GM12878 (cell line): ENCODE measurements around the gene ARHGAP12. TPM values are rescaled to one million over a fixed set of nuclear protein-coding genes. Genes with fewer than 3 reads are reported as not detected.

Experiments used
- ATAC-seq: fragments of 200-7000 bp; cut with Tn5 transposase; 3 replicates; pipeline ENCODE4 v1.9.1; 2020; ENCODE audit warnings: mild to moderate bottlenecking, moderate library complexity
- BruUV-seq: library from RNA; stranded (reverse); fragments of 400-500 nt; replicated peaks from 2 replicates; lab custom pipeline; 2021; lab: Mats Ljungman, UMichigan
- CTCF ChIA-PET: fragments of 300-600 bp; sonication (Branson Sonifier 250); formaldehyde crosslinking; extraction: SDS; loops from one replicate; lab custom pipeline; 2021; ENCODE audit warnings: inconsistent platforms; lab: Yijun Ruan, JAX
- POLR2A ChIA-PET: fragments of 350-600 bp; formaldehyde crosslinking; extraction: SDS; loops from one replicate; lab custom pipeline; 2021; ENCODE audit warnings: inconsistent platforms; lab: Charles Lee
- RAD21 ChIA-PET: fragments of 300-600 bp; sonication (Branson Sonifier 250); formaldehyde crosslinking; loops from one replicate; lab custom pipeline; 2023; ENCODE audit warnings: antibody characterized with exemption; ENCODE audit not compliant: unreplicated experiment; lab: Charles Lee
- SMC1A ChIA-PET: fragments of 300-600 bp; sonication (Branson Sonifier 250); formaldehyde crosslinking; loops from one replicate; lab custom pipeline; 2023; ENCODE audit not compliant: unreplicated experiment, uncharacterized antibody; lab: Charles Lee
- DNase-seq: peaks from one replicate; pipeline ENCODE4 v3.0.0-alpha.2; 2011; ENCODE audit warnings: low read depth, low spot score
- FAIRE-seq: peaks from 3 replicates; lab custom pipeline; 2011; peaks lifted over from hg19 to GRCh38; lab: Jason Lieb, UNC
- H2AFZ ChIP-seq: 2 replicates; pipeline ENCODE4 v1.6.0; 2011; ENCODE audit warnings: low read depth, low read length, control low read depth; ENCODE audit not compliant: control insufficient read depth
- H3K27ac ChIP-seq: 2 replicates; pipeline ENCODE4 v1.5.1; 2011; ENCODE audit warnings: control low read depth; ENCODE audit not compliant: control insufficient read depth, insufficient read depth
- H3K27me3 ChIP-seq, 2 experiments: replicated peaks in 1 of 2; 2 replicates each; pipeline versions ENCODE4 v1.6.0 to v1.6.1; 2011; ENCODE audit warnings: low read length in 1 of 2; ENCODE audit not compliant: control insufficient read depth in 2 of 2, insufficient read depth in 2 of 2
- H3K36me3 ChIP-seq, 2 experiments: 2 replicates each; pipeline ENCODE4 v1.5.1; 2011; ENCODE audit warnings: low read length in 1 of 2; ENCODE audit not compliant: control insufficient read depth in 2 of 2, insufficient read depth in 2 of 2
- H3K4me1 ChIP-seq: 2 replicates; pipeline ENCODE4 v1.6.1; 2011; ENCODE audit warnings: mild to moderate bottlenecking, low read length, moderate library complexity, mixed read lengths; ENCODE audit not compliant: control insufficient read depth, insufficient read depth
- H3K4me2 ChIP-seq: 2 replicates; pipeline ENCODE4 v1.6.0; 2011; ENCODE audit warnings: control low read depth; ENCODE audit not compliant: control insufficient read depth, insufficient read depth
- H3K4me3 ChIP-seq: fragments of 200-600 bp; sonication (generic); 2 replicates; pipeline ENCODE4 v1.5.1; 2016
- H3K79me2 ChIP-seq: 2 replicates; pipeline ENCODE4 v1.6.0; 2011; ENCODE audit warnings: low read length; ENCODE audit not compliant: control insufficient read depth, insufficient read depth
- H3K9ac ChIP-seq: 2 replicates; pipeline ENCODE4 v1.8.0; 2011; ENCODE audit warnings: low read length, control low read depth, mixed read lengths; ENCODE audit not compliant: control insufficient read depth, insufficient read depth
- H3K9me3 ChIP-seq: replicated peaks from 3 replicates; pipeline ENCODE4 v1.5.1; 2011; ENCODE audit warnings: mild to moderate bottlenecking, low read length; ENCODE audit not compliant: control insufficient read depth, insufficient read depth
- H4K20me1 ChIP-seq: 2 replicates; pipeline ENCODE4 v1.6.0; 2011; ENCODE audit not compliant: control insufficient read depth, insufficient read depth
- BRCA1 ChIP-seq: IDR thresholded peaks from 2 replicates; pipeline ENCODE4 v1.6.1; 2011; ENCODE audit warnings: low read depth, low read length, improper control_type of control experiment
- CREB1 ChIP-seq: IDR thresholded peaks from 2 replicates; pipeline ENCODE4 v1.6.1; 2012; ENCODE audit warnings: low read depth, mild to moderate bottlenecking, inconsistent platforms
- ELK1 ChIP-seq: IDR thresholded peaks from 2 replicates; pipeline ENCODE4 v1.6.1; 2012; ENCODE audit warnings: low read depth, low read length, improper control_type of control experiment
- HCFC1 ChIP-seq: fragments of 150-350 bp; IDR thresholded peaks from 2 replicates; pipeline ENCODE4 v1.6.1; 2014; ENCODE audit warnings: low read length
- NBN ChIP-seq: fragments of 450-650 bp; IDR thresholded peaks from 2 replicates; pipeline ENCODE4 v1.6.1; 2016
- TCF12 ChIP-seq: IDR thresholded peaks from 2 replicates; pipeline ENCODE4 v1.6.1; 2011; ENCODE audit warnings: low read depth, mild to moderate bottlenecking, low read length
- TCF3 ChIP-seq: IDR thresholded peaks from 2 replicates; pipeline ENCODE4 v1.6.1; 2012; ENCODE audit warnings: low read depth, mild to moderate bottlenecking, low read length, borderline replicate concordance; ENCODE audit not compliant: insufficient read depth
- ZBTB40 ChIP-seq: fragments of 450-650 bp; IDR thresholded peaks from 2 replicates; pipeline ENCODE4 v1.6.1; 2016; ENCODE audit warnings: mild to moderate bottlenecking, moderate library complexity, borderline replicate concordance
- WGBS: methylation state at CpG from one replicate; pipeline ENCODE4 v1.1.6; 2016; ENCODE audit warnings: low lambda C conversion rate; ENCODE audit not compliant: insufficient replicate concordance, insufficient coverage; ENCODE audit errors: missing lambda C conversion rate; 5-methylcytosine and 5-hydroxymethylcytosine counted together
- in situ Hi-C: fragments of 300-500 bp; cut with MboI; formaldehyde crosslinking; loops from 9 replicates; pipeline ENCODE4 v1.14.3; 2018; ENCODE audit warnings: mixed read lengths
- intact Hi-C: fragments of 100-400 bp; cut with micrococcal nuclease; formaldehyde crosslinking; loops from one replicate; pipeline ENCODE4 v1.14.2; 2022; ENCODE audit not compliant: unreplicated experiment
- polyA plus RNA-seq, 11 experiments: library from polyadenylated mRNA; depleted of rRNA in 4 of 11; unstranded in 6 of 11; stranded (reverse) in 5 of 11; fragments of >200 nt; fragmentation: Nextera tagmentation in 4 of 11; fragmentation: Illumina TruSeq in 1 of 11; extraction: Ambion mirVana in 4 of 11; extraction: Trizol in 1 of 11; gene quantifications; 1 replicate in 1 of 11; 2 replicates in 10 of 11; pipeline versions ENCODE4 v1.2.1 to v1.2.3, GENCODE V29; 2011 to 2016; ENCODE audit warnings: inconsistent platforms in 2 of 11, missing spikeins in 2 of 11, low read depth in 1 of 11
- total RNA-seq, 4 experiments: library from RNA; depleted of rRNA in 3 of 4; stranded (reverse); fragments of >200 nt in 3 of 4; fragmentation: Illumina TruSeq in 1 of 4; extraction: Trizol in 1 of 4; gene quantifications; 2 replicates each; pipeline versions ENCODE4 v1.2.1 to v1.2.3, GENCODE V29; 2013 to 2021

ARHGAP12 gene
- total and polyA plus RNA-seq, 10 of the 15 experiments (the other 5 are each of a cell fraction or from before 2014, with no cell fraction given): 5.4 to 15.6 (median 8.5) TPM

GRCh38 chr10:31816318-31816717, 112.3 kb downstream of the ARHGAP12 start:
- Histone ChIP-seq H3K27me3 (no peaks in the 10 kb centered on the region), H3K27ac (no peak overlapping the region), H3K4me3 (no peak overlapping the region), H3K9ac (no peak overlapping the region), H3K4me1 (no peaks in the 10 kb centered on the region), H3K79me2 (no peaks in the 10 kb centered on the region), H3K4me2 (no peak overlapping the region), H3K9me3 (no peaks in the 10 kb centered on the region), H2AFZ (no peak overlapping the region), H4K20me1 (no peaks in the 10 kb centered on the region), H3K36me3 (no peaks in the 10 kb centered on the region)
- no TSS peak for BruUV-seq
- DNase-seq (no peak), ATAC-seq (no peak), FAIRE-seq (no peak)
- SMC1A ChIA-PET: no interaction called here
- POLR2A ChIA-PET: interaction anchor here (1.5 kb wide), 1 partner anchor 9 kb away, joined by 4 read pairs; no protein-coding TSS in a partner anchor
- TF ChIP-seq TCF12 (no peak), NBN (no peak), TCF3 (no peak), ELK1 (no peak), BRCA1 (no peak), HCFC1 (no peak), ZBTB40 (no peak), CREB1 (no peak)
- CTCF ChIA-PET: interaction anchor here (0.7 to 1.9 kb wide), 6 partner anchors 8 to 1605 kb away, joined by 3 to 5 read pairs (median 4); no protein-coding TSS in a partner anchor
- intact Hi-C loops: no loop called here
- 72% methylated on average over 2 of the region's 2 CpGs for WGBS
- RAD21 ChIA-PET: no interaction called here
- in situ Hi-C loops: no loop called here
